Measurements from ENCODE around the gene FHL5.

GRCh38 chr6:96604420-96604819 is 41.5 kb downstream of the FHL5 start:
- TF ChIP-seq CTCF (IDR thresholded peaks at IDR 0.05) (no peak), EZH2 (IDR thresholded peaks at IDR 0.05) (no peak), EZH2phosphoT487 (IDR thresholded peaks at IDR 0.05) (no peak)
